Breast epithelium (tissue), 3 donors: ENCODE results near the gene PEAK1.

Source experiments
- CTCF ChIP-seq, 3 donors: fragments of 450-650 bp; IDR thresholded peaks; one replicate each; pipeline ENCODE4 v1.5.1; 2016 to 2017; ENCODE audit warnings: antibody characterized with exemption in 3 of 3, mild to moderate bottlenecking in 3 of 3, moderate library complexity in 3 of 3
- POLR2A ChIP-seq: fragments of 450-650 bp; IDR thresholded peaks from one replicate; pipeline ENCODE4 v1.6.1; 2016; ENCODE audit warnings: antibody characterized with exemption, mild to moderate bottlenecking, moderate library complexity
- POLR2AphosphoS5 ChIP-seq, 3 donors: sonication (generic); formaldehyde crosslinking; IDR thresholded peaks; one replicate each; pipeline ENCODE4 v1.6.1; 2017; ENCODE audit warnings: antibody characterized with exemption in 3 of 3

DNA sequence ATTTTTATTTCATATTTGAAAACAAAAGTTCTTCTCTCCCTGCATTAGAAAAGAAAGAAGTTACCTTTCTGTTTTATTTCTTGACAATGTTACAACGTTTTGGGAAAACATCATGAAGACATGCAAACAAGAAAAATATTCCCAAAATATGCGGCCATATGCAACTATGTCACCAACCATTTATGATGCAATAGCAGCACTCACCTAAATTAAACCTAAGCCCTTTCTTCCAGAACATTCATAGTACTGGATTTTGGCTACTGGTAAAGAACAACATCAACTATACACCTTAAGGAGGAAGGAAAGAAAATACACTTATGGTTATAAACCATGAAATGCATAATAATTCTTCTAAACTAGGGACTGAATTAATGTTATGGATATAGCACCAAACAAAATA lies 164.5 kb downstream of the PEAK1 start:
- no peak for TF ChIP-seq POLR2A
- no peak for TF ChIP-seq CTCF (IDR thresholded peaks at IDR 0.05)
- no peak for TF ChIP-seq POLR2AphosphoS5 (IDR thresholded peaks at IDR 0.05)
